ENCODE results near the gene OR1E2. TPM values are rescaled to one million over a fixed set of nuclear protein-coding genes. Genes with fewer than 3 reads are reported as not detected.

The OR1E2 gene
- not detected for total RNA-seq

GRCh38 chr17:3433741-3434140 lies at the start of gene OR1E2:
TSS of gene OR1E2 (minus strand) at chr17:3433841. CDS start at chr17:3433841, 0 bp downstream.

GRCh38 chr17:3475812-3476610 lies 42.4 kb upstream of the OR1E2 start, which contains the start of gene ASPA:
TSS of gene ASPA (plus strand) at chr17:3475997. CDS start at chr17:3476160, 163 bp downstream.

GRCh38 chr17:3471599-3471998 lies 38.0 kb upstream of the OR1E2 start, which contains the start of gene SPATA22:
TSS of gene SPATA22 (minus strand) at chr17:3471819. CDS start at chr17:3469325, 2,494 bp downstream.

DNA sequence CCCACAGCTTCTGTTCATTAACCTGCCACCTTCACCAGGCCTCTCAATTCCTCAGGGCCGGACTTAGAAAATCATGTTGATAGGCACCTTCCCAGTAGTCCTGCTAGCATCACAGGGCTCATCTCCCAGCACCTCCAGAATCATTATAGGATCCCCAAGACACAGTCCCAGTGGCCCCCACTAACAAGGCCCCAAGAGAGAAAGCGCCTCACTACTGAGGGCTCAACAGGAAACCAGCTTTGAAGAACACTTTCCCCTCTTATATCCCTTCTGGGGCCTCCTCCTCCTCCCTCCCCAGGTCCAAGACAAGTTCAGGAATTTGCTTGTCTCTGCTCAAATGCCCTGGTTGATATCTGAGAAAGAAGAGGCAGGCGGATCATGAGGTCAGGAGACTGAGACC lies 22.6 kb downstream of the OR1E2 start, which contains the start of gene OR3A3:
OR3A3 (plus strand) TSS at position 301 of the 400 bp plus-strand sequence.

DNA sequence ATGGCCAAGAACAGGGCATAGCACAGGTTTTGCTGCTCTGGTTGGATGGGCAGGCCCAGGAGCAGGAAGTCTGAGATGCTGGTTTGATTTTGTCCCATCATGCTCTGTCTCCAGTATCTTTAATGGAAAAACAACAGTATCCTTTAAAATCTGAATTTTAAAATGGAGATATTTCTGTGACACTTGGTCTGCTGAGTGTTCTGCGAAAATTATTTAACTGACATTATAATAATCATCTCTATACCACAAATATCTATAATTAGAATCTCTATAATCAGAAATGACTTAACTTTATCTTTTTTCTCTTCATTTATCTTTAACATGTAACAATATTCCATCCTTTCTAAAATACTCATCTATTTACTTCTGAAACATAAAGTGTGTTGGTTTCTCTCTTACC lies 35.3 kb downstream of the OR1E2 start, which contains the start of gene OR1E1:
OR1E1 (minus strand) TSS at position 101 of the 400 bp plus-strand sequence; CDS start at position 101, 0 bp downstream.

GRCh38 chr17:3385869-3386816 lies 47.5 kb downstream of the OR1E2 start, which contains the start of gene OR3A2:
TSS of gene OR3A2 (minus strand) at chr17:3386308.

Other genes with a start within 250 kb of the OR1E2 start
- gene OR1A2, start 236.3 kb downstream of the OR1E2 start, total RNA-seq, result not detected
- not detected for gene OR1A1, start 226.2 kb downstream of the OR1E2 start, total RNA-seq
- under 1 TPM in 1 of 2 donors, not detected in 1; 0.33 TPM for gene OR3A1, start 135.5 kb downstream of the OR1E2 start, total RNA-seq
- under 1 TPM in 1 of 2 donors, not detected in 1; 0.67 TPM for gene OR3A2, start 47.5 kb downstream of the OR1E2 start, total RNA-seq
- under 1 TPM in 1 of 2 donors, not detected in 1; under 0.01 TPM for gene OR1E1, start 35.4 kb downstream of the OR1E2 start, total RNA-seq
- gene OR3A3, start 22.5 kb downstream of the OR1E2 start, total RNA-seq, result not detected
- gene SPATA22, start 38.0 kb upstream of the OR1E2 start, total RNA-seq, result 1 to 10 TPM in 1 of 2 donors, under 1 TPM in 1; 0.69 to 1.7 TPM
- gene ASPA, start 42.2 kb upstream of the OR1E2 start, total RNA-seq, result 10 to 100 TPM; 26.8 to 28.6 TPM
- gene TRPV3, start 124.0 kb upstream of the OR1E2 start, total RNA-seq, result 1 to 10 TPM in 1 of 2 donors, under 1 TPM in 1; 0.34 to 1.3 TPM
- 1 to 10 TPM; 2.0 to 2.1 TPM for gene TRPV1, start 175.6 kb upstream of the OR1E2 start, total RNA-seq
- gene SHPK, start 202.4 kb upstream of the OR1E2 start, total RNA-seq, result 10 to 100 TPM; 12.7 to 13.3 TPM
- gene CTNS, start 202.9 kb upstream of the OR1E2 start, total RNA-seq, result 10 to 100 TPM; 39.6 to 52.3 TPM
- 10 to 100 TPM; 71.2 to 74.3 TPM for gene TAX1BP3, start 234.7 kb upstream of the OR1E2 start, total RNA-seq
- gene EMC6, start 235.0 kb upstream of the OR1E2 start, total RNA-seq, result 10 to 100 TPM; 19.6 to 34.0 TPM